Urinary bladder (tissue), 4 donors: ENCODE data around the gene PRKCE. TPM values are rescaled to one million over a fixed set of nuclear protein-coding genes. Genes with fewer than 3 reads are reported as not detected.

ENCODE experiments used
- DNase-seq: peaks from one replicate; pipeline ENCODE4 v3.0.0-alpha.2; 2015; ENCODE audit errors: extremely low spot score
- H3K27ac ChIP-seq: one replicate; pipeline ENCODE4 v1.5.1; 2013; ENCODE audit warnings: low read depth, mild to moderate bottlenecking, moderate library complexity
- H3K36me3 ChIP-seq: one replicate; pipeline ENCODE4 v1.6.1; 2013; ENCODE audit warnings: mild to moderate bottlenecking, moderate library complexity; ENCODE audit not compliant: insufficient read depth
- H3K4me1 ChIP-seq: one replicate; pipeline ENCODE4 v1.6.1; 2013; ENCODE audit warnings: mild to moderate bottlenecking, moderate library complexity; ENCODE audit not compliant: insufficient read depth
- H3K4me3 ChIP-seq: one replicate; pipeline ENCODE4 v1.5.1; 2013; ENCODE audit warnings: low read depth, low read length
- WGBS: extraction: QIAGEN DNeasy Blood & Tissue Kit; methylation state at CpG from one replicate; pipeline ENCODE4 v1.1.7; 2013; 5-methylcytosine and 5-hydroxymethylcytosine counted together
- polyA plus RNA-seq: library from polyadenylated mRNA; stranded (reverse); fragments of 200-250 nt; gene quantifications from one replicate; pipeline ENCODE4 v1.2.3, GENCODE V29; 2013
- total RNA-seq: library from RNA; depleted of rRNA; stranded (reverse); fragments of >200 nt; gene quantifications from one replicate; pipeline ENCODE4 v1.2.3, GENCODE V29; 2014
- donor health status: healthy with polysubstance abuse.
- donor health status: healthy.

PRKCE gene
- total and polyA plus RNA-seq, 2 donors, result 9.9 to 29.7 TPM

- no peaks in the 10 kb centered on the region for H3K4me1 ChIP-seq
- no peak for DNase-seq
- H3K27ac ChIP-seq, result no peak overlapping the region
- no peaks in the 10 kb centered on the region for H3K36me3 ChIP-seq
- H3K4me3 ChIP-seq, result no peak overlapping the region
- 87% methylated on average over 6 of the region's 6 CpGs for WGBS
Observed at GRCh38 chr2:45622336-45623075, 29.0 kb upstream of the PRKCE start.

DNA sequence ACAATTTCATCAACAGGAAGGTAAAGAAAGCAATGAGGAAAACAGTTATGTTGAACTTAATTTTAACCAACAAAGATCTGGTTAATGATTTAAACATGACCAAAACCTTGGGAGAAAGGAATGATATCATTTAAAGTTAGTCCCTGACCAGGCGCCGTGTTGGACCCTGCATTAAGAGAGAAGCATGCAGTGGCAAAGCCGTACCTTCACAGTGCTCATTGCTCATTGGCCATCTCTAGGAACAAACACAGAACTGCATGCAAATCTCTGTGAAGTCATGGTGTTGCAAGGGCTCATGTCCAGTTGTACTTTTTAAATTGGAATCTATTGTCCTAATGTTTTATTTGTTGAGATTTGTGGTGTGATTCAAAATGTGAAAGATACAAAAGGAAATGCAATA lies 28.4 kb upstream of the PRKCE start:
- WGBS, result 80% methylated on average over 3 of the region's 3 CpGs
- Histone ChIP-seq H3K27ac (no peak overlapping the region), H3K4me3 (no peak overlapping the region), H3K4me1 (no peaks in the 10 kb centered on the region), H3K36me3 (no peaks in the 10 kb centered on the region)
- no peak for DNase-seq

DNA sequence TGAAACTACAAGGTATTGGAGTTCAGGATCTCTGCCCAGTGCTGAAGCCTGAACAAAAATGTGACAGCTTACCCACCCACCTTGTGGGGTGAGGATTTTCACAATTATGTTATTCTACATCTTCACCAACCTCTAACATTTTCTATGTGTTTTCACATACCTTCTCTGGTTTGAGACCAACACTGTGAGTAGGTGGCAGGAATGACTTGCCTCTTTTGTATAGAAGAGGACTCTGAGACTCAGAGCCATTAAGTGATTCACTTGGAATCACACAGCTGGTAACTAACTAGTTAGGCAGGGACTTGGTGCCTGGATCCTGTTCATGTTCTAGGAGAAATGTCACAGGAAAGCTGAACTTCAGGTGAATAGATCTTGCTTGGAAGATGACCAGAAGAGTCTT lies 25.7 kb upstream of the PRKCE start:
- no peak for DNase-seq
- no peaks in the 10 kb centered on the region for H3K4me1 ChIP-seq
- H3K4me3 ChIP-seq, result no peak overlapping the region
- no peaks in the 10 kb centered on the region for H3K36me3 ChIP-seq
- no peak overlapping the region for H3K27ac ChIP-seq

GRCh38 chr2:45626387-45627221 lies 24.9 kb upstream of the PRKCE start:
- Histone ChIP-seq H3K27ac (no peak overlapping the region), H3K36me3 (no peaks in the 10 kb centered on the region), H3K4me3 (no peak overlapping the region), H3K4me1 (no peaks in the 10 kb centered on the region)
- 79% methylated on average over 8 of the region's 8 CpGs for WGBS
- no peak for DNase-seq

- Histone ChIP-seq H3K36me3 (no peaks in the 10 kb centered on the region), H3K4me1 (no peaks in the 10 kb centered on the region), H3K4me3 (no peak overlapping the region), H3K27ac (no peak overlapping the region)
- DNase-seq, result no peak
- 75% methylated on average over 1 of the region's 1 CpG for WGBS
Observed at GRCh38 chr2:45627911-45628310, 23.6 kb upstream of the PRKCE start.

- DNase-seq, result no peak
- no peaks in the 10 kb centered on the region for H3K36me3 ChIP-seq
- no peak overlapping the region for H3K27ac ChIP-seq
- no peak overlapping the region for H3K4me3 ChIP-seq
- no peaks in the 10 kb centered on the region for H3K4me1 ChIP-seq
- WGBS, result 96% methylated on average over 1 of the region's 1 CpG
Observed at GRCh38 chr2:45629971-45630370, 21.5 kb upstream of the PRKCE start.

- Histone ChIP-seq H3K4me1 (no peaks in the 10 kb centered on the region), H3K4me3 (no peak overlapping the region), H3K36me3 (no peaks in the 10 kb centered on the region), H3K27ac (no peak overlapping the region)
- 93% methylated on average over 3 of the region's 3 CpGs for WGBS
- no peak for DNase-seq
Observed at GRCh38 chr2:45631319-45631718, 20.2 kb upstream of the PRKCE start.

GRCh38 chr2:45631955-45632354 lies 19.5 kb upstream of the PRKCE start:
- Histone ChIP-seq H3K4me3 (no peak overlapping the region), H3K36me3 (no peaks in the 10 kb centered on the region), H3K4me1 (no peaks in the 10 kb centered on the region), H3K27ac (no peak overlapping the region)
- DNase-seq, result no peak
- WGBS, result 58% methylated on average over 3 of the region's 3 CpGs

GRCh38 chr2:45634223-45634622 lies 17.3 kb upstream of the PRKCE start:
- no peaks in the 10 kb centered on the region for H3K36me3 ChIP-seq
- H3K27ac ChIP-seq, result no peak overlapping the region
- H3K4me3 ChIP-seq, result no peak overlapping the region
- H3K4me1 ChIP-seq, result no peaks in the 10 kb centered on the region
- WGBS, result 89% methylated on average over 5 of the region's 5 CpGs
- DNase-seq, result no peak

GRCh38 chr2:45636008-45636407 lies 15.5 kb upstream of the PRKCE start:
- Histone ChIP-seq H3K36me3 (no peaks in the 10 kb centered on the region), H3K4me1 (no peaks in the 10 kb centered on the region), H3K27ac (no peak overlapping the region), H3K4me3 (no peak overlapping the region)
- WGBS, result 88% methylated on average over 5 of the region's 5 CpGs
- DNase-seq, result no peak

- no peaks in the 10 kb centered on the region for H3K4me1 ChIP-seq
- H3K4me3 ChIP-seq, result no peak overlapping the region
- WGBS, result 78% methylated on average over 5 of the region's 5 CpGs
- no peak for DNase-seq
- no peak overlapping the region for H3K27ac ChIP-seq
- no peaks in the 10 kb centered on the region for H3K36me3 ChIP-seq
Observed at GRCh38 chr2:45637440-45637839, 14.0 kb upstream of the PRKCE start.

DNA sequence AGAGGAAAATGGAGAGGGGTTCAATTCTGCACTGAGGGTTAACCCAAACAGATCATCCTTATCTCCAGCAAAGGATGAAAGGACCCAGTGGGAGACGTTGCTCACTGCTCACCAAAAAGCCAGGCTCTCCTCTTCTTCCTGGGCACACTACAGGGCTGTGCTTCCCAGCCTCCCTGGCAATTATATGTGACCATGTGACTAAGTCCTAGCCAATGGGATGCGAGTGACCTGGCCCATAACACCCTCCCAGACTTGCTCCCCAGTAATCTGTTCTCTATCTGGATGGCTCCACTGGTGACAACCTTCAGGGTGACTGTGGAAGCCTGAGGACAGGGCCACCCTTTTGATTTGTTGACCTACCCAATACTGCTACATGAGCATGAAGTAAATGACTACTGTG lies 10.9 kb upstream of the PRKCE start:
- Histone ChIP-seq H3K36me3 (no peaks in the 10 kb centered on the region), H3K4me1 (no peaks in the 10 kb centered on the region), H3K27ac (no peak overlapping the region), H3K4me3 (no peak overlapping the region)
- WGBS, result 84% methylated on average over 2 of the region's 2 CpGs
- DNase-seq, result no peak

GRCh38 chr2:45643095-45643494 lies 8.4 kb upstream of the PRKCE start:
- no peaks in the 10 kb centered on the region for H3K36me3 ChIP-seq
- no peaks in the 10 kb centered on the region for H3K4me1 ChIP-seq
- peak overlapping the region; percentile 39 for H3K4me3 ChIP-seq
- no peak for DNase-seq
- WGBS, result 30% methylated on average over 11 of the region's 11 CpGs
- H3K27ac ChIP-seq, result no peak overlapping the region
